ENCODE results near the gene MEF2A. TPM values are rescaled to one million over a fixed set of nuclear protein-coding genes. Genes with fewer than 3 reads are reported as not detected.

MEF2A gene
- total RNA-seq, 3 donors from 2014 or later = 33.5 to 61.7 (median 34.7) TPM

DNA sequence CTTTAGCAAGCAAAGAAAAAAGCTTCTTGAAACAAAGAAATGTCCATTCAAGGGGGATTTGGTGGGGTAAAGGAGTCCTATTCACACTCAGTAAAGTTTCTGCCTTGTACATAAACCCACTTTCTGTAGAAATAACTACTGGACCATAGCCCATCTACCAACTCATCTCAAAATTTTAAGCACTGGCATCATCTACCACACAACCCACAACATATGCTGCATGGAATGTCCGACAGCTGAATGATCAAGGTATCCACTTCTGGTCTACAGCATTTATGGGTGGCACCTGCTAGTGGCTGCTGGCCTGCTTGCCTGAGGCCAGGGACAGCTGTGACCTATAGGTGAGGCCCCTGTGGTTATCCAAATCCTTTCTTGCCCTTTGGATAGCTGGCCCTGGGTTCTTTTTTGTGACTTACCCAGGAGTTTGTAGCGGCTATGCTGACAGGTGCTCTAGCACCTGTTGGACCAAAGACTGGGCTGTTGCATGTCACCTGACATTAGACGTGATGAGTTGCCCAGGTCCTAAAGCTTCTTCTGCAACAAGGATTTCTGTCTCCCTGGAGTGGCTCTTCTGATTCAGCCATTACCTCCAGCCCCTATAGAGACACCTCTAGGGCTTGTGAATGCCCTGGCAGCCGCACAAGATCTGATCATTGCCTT lies 19.2 kb upstream of the MEF2A start:
- Histone ChIP-seq H3K4me3 (no peak overlapping the region), H3K4me1 (ENCODE audit: low read depth) (no peaks in the 10 kb centered on the region), H3K36me3 (ENCODE audit: low read depth) (no peaks in the 10 kb centered on the region), H3K9me3 (no peaks in the 10 kb centered on the region)
- ATAC-seq (no peak), DNase-seq (no peak)
- intact Hi-C loops (cut with DNase I, micrococcal nuclease) = no loop called here
- TF ChIP-seq, protein P1, sequence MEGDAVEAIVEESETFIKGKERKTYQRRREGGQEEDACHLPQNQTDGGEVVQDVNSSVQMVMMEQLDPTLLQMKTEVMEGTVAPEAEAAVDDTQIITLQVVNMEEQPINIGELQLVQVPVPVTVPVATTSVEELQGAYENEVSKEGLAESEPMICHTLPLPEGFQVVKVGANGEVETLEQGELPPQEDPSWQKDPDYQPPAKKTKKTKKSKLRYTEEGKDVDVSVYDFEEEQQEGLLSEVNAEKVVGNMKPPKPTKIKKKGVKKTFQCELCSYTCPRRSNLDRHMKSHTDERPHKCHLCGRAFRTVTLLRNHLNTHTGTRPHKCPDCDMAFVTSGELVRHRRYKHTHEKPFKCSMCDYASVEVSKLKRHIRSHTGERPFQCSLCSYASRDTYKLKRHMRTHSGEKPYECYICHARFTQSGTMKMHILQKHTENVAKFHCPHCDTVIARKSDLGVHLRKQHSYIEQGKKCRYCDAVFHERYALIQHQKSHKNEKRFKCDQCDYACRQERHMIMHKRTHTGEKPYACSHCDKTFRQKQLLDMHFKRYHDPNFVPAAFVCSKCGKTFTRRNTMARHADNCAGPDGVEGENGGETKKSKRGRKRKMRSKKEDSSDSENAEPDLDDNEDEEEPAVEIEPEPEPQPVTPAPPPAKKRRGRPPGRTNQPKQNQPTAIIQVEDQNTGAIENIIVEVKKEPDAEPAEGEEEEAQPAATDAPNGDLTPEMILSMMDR (IDR thresholded peaks at IDR 0.05) = no peak

DNA sequence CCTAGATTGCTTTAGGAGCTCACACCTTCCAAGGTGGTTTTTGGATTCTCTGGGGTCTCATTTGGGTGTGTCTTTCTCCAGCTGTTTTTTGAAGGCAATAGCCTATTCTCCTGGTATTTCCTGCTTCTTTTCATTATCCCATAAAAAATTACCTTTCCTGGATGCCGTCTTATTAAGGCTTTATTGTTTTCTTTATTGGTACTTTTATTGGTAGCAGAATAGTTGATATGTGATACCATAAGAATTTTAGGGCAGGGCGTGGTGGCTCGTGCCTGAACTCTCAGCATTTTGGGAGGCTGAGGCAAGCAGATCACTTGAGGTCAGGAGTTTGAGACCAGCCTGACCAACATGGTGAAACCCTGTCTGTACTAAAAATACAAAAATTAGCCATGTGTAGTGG lies 18.3 kb upstream of the MEF2A start:
- Histone ChIP-seq H3K9me3 (no peaks in the 10 kb centered on the region), H3K4me3 (no peak overlapping the region), H3K4me1 (ENCODE audit: low read depth) (no peaks in the 10 kb centered on the region), H3K36me3 (ENCODE audit: low read depth) (no peaks in the 10 kb centered on the region)
- no peak for DNase-seq
- TF ChIP-seq, protein P1 (IDR thresholded peaks at IDR 0.05) = no peak
- intact Hi-C loops (cut with DNase I, micrococcal nuclease) = no loop called here
- no peak for ATAC-seq

DNA sequence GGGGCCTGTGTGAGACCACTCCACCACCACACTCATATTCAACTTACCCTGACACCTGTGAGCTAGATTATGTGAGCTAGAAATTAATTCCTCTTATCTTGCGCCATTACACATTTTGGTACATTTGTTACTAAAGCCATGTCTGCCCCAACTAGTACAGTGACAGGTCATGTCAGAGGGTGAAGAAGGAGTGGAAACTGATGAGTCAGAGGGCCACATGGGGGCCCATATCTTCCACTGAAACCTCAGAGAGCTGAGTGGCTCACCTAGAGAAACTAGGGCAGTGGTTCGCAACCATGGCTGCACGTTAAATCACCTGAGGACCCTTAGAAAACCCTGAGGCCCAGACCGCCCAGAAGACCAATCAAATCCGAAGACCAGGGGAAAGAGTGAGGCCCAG lies 15.7 kb upstream of the MEF2A start:
- intact Hi-C loops (cut with DNase I, micrococcal nuclease) = no loop called here
- no peak for ATAC-seq
- H3K4me1 ChIP-seq (ENCODE audit: low read depth) = no peaks in the 10 kb centered on the region
- TF ChIP-seq, protein P1 (IDR thresholded peaks at IDR 0.05) = no peak
- no peak overlapping the region for H3K4me3 ChIP-seq
- no peaks in the 10 kb centered on the region for H3K36me3 ChIP-seq (ENCODE audit: low read depth)
- no peaks in the 10 kb centered on the region for H3K9me3 ChIP-seq
- DNase-seq = no peak

DNA sequence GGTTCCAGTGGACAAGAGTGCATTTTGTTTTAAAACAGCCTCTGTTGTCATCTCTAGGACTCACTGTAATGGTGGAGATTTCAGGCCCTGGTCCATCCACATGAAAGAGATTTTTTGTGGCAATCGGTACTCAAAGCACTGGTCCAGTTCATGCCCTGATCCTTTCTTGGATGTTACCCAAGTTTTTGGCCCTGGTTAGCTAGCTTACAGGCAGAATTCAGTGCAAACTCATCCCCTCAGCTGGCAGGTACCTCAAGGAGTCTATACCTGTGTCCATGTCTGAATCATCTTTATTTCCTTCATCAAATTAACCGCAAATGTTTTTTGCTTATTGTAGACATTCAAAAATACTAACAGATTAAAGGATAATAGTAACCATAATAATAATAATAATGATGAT lies 13.7 kb upstream of the MEF2A start:
- intact Hi-C loops (cut with DNase I, micrococcal nuclease) = no loop called here

DNA sequence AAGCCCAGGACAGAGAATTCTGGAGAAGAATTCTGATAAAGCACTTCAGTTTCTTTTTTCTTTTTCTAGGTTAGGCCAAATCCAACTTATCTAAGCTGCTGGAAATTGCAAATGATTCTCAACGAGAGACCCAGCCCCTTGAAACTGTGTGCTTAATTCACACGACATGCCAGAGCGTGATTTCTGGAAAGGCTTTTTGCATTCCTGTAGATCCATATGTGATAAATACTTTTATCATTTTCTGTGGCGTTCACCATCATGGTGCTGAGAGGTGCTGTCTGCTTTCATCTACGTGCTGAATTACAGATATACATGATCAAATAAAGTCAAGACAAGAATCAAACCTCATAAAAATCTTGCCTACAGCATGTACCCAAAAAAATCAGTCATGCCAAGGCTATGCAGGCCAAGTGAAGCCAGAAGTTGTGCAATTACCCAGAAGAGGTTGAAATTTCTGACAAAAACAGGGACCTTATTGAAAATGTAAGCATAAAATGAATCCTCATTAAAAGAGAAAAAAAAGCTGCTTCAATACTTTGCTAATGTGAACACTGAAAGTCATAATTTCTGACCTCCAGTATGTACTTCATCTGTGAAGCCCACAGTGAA lies 10.8 kb upstream of the MEF2A start:
- Histone ChIP-seq H3K4me3 (no peak overlapping the region), H3K4me1 (ENCODE audit: low read depth) (no peaks in the 10 kb centered on the region), H3K9me3 (no peaks in the 10 kb centered on the region), H3K36me3 (ENCODE audit: low read depth) (no peaks in the 10 kb centered on the region)
- TF ChIP-seq, protein P1 (IDR thresholded peaks at IDR 0.05) = no peak
- intact Hi-C loops (cut with DNase I, micrococcal nuclease) = no loop called here
- DNase-seq (no peak), ATAC-seq (no peak)

More for the DNA sequence above, 13.7 kb upstream of the MEF2A start:
- no peak for DNase-seq
- Histone ChIP-seq H3K9me3 (no peaks in the 10 kb centered on the region), H3K36me3 (ENCODE audit: low read depth) (no peaks in the 10 kb centered on the region), H3K4me3 (no peak overlapping the region), H3K4me1 (ENCODE audit: low read depth) (no peaks in the 10 kb centered on the region)
- TF ChIP-seq, protein P1 (IDR thresholded peaks at IDR 0.05) = no peak
- no peak for ATAC-seq

Data from mucosa of descending colon (tissue), 3 donors.